Stimulated activated CD8-positive, alpha-beta memory T cell treated with anti-CD3 and anti-CD28 coated beads, Interleukin-4, amount 100 ng/mL, for 48 hours (primary cell): ENCODE measurements around the gene PNMA8A.

ENCODE experiments used
- DNase-seq: peaks from one replicate; pipeline ENCODE4 v3.0.0-alpha.2; 2020

PNMA8A gene

DNA sequence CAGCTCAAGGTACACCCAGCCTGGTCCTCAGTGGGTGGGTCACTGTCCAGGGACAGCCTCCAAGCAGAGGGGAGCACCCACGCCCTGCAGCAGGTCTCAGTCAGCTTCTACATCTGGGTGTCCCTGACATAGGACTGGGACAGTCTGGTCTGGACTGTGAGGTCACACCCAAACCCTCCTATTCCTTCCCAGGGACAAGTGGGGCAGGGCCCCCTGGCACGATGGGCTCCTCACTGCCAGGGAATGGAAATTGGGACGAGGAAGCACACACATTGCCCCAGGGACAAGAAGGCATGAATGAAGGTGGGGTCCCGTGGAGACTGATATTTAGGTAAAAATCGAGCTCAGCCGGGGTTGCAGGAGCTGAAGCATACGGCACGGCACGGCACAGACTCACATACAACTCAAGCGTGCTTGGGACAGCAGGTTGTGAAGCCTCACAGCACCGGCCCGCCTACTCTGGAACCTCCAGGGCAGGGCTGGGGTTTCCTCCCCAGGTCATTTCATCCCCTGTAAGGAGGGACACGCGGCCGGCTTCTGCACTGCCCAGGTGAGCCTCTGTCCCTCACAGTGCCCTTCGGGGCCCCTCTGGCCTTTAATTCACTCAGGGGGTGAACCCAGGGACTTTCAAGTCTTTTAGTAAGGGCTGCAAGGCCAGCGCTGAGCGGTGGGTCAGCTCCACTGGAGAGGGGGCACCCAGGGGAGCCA lies 20.8 kb upstream of the PNMA8A start:
- DNase-seq: no peak

DNA sequence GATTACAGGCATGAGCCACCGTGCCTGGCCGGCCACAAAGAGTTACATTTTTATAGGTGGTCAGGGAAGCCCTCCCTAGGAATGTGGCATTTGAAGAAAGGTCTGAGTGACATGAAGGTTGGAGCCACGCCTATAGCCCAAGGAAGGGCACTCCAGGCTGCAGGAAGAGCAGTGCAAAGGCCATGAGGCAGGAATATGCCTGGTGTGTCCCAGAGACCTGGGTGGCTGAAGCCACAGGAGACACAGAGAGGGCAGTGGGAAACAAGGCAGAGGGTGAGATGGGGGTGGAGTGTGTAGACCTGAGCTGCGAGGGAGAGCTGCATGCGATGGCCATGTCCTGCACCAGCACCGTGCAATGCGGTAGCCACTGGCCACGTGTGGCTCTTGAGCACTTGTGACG lies 19.4 kb upstream of the PNMA8A start:
- no peak for DNase-seq

DNA sequence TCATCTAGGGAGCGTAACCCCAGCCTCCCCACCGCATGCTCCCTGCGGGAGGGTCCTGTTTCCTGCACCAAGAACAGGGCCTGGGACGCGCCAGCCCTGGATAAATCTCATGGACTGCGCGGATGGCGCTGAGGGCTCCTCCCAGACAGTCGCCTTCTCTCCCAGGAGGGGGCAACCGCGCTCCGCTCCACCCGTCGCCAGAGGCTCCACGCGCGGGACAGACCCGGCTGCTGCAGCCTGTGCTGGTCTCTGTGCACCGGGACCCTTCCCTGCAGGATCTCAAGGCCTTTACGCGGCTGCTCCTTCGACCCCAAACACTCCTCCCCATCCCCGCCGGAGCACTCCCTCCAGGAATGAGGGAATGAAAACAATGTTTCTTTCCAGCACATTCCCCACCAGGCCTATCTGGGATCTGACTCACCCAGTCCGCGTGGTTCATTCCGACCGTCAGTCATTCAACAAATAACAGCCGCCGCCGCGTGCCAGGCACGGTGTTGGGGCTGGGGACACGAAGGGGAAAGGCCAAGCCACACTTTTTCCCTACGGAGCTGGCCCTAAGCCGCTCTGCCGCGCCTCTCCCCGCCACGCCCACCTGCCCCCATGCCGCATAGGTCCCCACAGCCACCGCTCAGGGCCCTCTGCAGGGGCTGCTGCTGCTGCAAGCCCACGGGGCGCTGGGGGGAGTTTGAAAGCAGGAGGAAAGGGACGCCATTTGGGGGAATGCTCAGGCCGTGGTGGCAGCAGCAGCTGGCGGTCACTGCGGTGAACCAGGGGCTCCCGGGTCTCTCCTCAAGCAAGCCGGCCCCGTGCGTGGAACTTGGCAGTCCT lies 18.3 kb upstream of the PNMA8A start:
- DNase-seq: no peak

DNA sequence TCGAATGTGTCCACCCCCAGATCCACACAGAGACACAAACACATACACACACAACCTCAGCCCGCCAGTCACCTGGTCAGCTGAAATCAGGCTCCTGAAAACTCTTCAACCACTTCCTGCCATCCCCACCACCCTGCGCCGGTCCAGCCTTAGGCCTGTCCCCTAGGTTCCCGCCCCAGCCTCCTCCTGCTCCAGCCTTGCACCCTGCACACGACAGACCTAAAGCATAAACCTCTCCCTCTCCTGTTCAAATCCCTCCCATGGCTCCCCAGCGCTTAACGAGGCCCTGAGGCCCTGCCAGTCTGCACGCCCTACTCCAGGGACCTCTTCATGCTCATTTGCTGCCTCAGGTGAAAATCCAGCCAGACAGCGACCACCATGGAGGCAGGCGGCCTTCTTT lies 17.2 kb upstream of the PNMA8A start:
- no peak for DNase-seq

DNA sequence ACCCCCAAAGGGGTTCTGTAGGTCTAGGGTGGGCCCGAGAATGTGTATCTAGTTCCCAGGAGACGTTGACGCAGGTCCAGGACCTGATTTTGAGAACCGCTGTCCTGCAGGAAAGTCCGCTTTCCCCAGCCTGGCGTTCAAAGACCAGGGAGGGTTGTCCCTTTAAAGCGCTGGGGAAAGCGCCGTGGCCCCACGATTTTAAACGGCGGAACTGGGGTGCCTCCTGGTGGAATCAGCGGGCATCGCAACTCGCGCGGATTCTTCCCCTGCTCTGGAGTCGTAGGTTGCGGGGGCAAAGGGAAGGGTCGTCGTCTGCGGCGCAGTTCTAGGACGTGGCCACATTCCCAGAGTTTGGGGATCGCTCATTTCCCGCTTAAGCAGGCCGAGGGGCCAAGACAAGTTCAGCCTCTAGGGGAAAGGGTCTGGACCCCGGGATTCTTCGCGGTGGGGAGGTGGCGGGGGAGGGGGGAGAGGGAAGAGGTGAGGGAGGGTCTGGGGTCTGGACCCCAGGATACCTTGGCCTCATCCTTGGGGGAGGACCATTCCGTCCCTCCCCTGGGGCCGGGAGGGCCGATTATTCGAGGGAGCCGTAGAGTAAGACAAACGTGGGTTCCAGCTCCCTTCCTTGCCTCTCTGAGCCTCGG lies 16.6 kb upstream of the PNMA8A start:
- peak; percentile 93 for DNase-seq

DNA sequence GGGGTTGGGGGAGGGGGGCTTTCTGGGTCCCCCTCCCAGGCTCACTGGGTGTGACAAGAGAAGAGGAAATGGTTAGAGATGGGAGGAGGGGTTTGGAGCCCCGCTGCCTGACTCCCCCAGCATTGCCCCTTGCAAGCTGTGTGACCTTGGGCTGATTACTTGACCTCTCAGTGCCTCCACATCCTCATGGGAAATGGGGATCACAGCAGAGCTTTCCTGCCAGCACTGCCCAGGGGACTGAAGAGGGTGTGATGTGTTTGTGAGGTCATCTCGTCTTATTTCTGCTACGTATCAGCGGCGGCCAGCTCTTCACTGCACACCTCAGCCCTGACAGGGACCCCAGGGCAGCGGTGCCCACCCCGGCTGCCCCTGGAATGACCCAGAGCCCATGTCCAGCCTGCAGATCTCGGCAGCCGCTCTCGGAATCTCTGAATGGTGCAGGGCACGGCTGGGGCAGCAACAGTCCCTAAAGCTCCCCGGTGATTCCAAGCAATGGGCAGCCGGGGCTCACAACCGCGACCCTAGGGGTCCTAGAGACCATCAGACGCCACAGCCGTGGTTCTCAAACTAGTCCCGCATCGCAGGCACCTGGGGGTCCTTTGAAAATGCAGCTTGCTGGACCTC lies 15.9 kb upstream of the PNMA8A start:
- no peak for DNase-seq

DNA sequence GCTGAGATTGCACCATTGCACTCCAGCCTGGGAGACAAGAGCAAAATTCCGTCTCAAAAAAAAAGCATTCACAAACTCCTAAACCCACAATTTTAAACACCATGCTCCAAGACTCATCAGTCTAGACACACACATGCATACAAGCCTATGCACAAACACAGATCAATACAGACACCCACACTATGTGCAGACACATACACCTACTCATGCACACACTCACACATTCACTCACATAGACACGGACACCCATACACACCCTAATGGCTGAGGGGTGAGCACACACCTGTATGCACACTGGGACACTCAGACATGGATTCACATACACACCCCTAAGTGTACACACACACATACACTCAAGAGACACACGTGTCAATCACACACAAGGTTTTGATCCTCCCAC lies 15.0 kb upstream of the PNMA8A start:
- no peak for DNase-seq

DNA sequence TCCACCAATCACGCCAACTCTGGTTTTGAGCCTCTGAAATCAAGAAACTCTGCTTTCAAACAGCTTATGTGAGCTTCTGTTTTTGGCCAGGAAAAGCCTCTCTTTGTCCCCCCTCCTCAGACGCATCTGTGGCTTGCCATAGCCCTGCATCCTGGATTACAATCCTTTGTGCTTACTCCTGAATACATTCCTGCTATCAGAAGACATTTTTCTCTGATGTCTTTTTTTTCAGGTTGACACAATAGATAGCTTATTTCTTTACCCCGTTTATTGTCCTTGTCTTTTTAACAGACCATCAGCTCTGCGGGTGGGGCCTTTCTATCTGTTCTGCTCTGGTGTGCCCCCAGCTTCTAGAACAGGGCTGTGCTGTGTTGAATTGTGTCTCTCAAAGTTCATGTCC lies 13.3 kb upstream of the PNMA8A start:
- DNase-seq: no peak

DNA sequence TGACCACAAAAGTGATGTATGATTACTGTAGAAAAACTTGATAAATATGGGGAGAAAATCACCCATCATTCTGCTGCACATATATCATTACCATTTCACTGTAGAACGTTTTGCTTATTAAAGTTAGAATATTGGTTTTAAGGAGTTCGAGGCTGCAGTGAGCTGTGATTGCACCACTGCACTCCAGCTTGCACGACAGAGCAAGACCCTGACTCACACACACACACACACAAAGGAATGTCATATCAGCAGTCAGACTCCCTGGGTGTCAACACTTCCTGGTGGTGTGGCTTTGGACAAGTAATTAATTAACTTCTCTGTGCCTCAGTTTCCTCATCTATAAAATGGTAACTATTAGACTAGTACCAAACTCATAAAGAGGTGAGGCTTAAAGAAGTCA lies 11.3 kb upstream of the PNMA8A start:
- no peak for DNase-seq

DNA sequence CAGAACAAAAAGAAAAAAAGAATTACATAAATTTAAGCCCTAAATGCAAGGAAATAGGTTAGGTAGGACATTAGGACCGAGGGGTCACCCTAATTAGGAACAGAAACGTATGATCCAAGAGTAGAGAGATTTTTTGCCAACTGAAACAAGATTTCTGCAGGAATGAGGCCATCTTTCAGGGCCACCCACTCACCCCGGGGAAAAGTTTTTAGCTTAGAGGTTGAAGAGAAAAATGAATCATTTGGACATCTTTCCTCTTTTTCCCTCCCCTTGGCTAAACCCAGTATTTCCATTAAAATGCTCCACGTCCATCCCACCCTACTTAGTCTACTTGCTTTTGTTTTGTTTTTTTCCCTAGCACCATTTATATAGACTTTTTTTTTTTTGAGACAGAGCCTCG lies 10.6 kb upstream of the PNMA8A start:
- DNase-seq: no peak

DNA sequence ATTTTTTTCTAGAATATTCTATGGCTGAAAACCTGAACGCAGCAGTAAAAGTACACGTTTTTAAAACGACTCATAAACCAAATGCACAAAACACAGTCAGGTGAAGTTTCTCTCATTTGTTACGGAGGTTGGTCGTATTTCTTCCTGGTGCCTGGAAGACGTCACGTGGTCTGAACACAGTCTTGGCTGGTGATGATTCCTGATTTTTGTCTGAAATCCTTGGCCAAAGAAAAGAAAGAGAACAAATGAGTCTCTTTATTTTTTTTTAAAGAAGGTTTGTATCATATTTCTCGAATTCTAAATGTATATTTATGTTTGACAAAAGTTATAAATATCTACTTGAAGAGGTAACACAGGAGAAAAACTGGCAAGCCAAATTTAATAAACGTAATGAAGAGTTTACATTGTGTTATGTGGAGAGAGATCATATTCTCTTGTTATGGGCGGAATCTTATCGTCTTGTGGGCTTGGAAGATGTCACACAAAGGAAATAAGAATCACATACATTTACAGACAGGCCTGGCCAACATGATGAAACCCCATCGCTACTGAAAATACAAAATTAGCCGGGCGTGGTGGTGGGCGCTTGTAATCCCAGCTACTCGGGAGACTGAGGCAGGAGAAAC lies 10.0 kb upstream of the PNMA8A start:
- no peak for DNase-seq

DNA sequence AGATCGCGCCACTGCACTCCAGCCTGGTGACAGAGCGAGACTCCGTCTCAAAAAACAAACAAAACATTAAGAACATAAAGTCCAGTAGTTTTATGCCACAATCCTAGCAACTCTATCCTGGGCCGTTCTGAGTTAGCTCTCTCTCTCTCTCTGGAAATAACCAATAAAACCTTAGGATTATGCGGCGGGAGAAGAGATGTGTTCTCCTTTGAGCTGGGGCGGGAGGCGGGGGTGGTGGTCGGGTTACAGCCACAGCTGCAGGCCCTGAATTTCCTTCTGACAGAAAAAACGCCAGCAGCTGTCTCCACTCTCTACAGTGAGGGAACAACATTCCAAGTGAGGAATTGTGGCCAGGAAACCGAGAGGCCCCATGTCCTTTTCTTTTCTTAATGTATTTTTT lies 9.1 kb upstream of the PNMA8A start:
- DNase-seq: no peak

DNA sequence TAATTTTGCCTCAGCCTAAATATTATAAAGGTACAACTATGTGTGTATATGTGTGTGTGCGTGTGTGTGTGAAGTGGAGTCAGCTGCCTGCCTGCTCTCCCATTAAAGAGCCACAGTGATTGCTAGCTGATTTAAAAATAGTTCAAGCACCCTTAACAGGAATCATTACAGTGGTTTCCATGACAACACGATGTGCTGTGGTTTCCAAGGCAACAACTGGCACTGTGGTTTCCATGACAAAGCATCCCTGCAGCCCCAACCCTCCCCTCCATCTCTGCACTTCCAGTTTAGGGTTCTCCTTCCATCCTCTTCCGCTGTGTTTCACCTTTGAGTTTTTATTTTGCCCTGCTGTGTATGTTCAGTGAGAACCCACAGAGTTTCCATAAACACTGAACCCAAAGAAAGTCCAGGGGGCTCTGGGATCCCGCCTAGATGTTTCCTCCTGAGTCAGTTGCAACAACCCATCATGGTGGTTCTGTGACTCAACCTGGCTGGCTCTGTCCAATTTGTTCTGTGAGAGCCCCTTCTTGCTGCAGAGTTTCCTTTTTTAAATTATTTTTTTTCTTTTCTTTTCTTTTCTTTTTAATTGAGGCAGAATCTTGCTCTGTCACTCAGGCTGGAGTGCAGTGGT lies 7.1 kb upstream of the PNMA8A start:
- DNase-seq: no peak

DNA sequence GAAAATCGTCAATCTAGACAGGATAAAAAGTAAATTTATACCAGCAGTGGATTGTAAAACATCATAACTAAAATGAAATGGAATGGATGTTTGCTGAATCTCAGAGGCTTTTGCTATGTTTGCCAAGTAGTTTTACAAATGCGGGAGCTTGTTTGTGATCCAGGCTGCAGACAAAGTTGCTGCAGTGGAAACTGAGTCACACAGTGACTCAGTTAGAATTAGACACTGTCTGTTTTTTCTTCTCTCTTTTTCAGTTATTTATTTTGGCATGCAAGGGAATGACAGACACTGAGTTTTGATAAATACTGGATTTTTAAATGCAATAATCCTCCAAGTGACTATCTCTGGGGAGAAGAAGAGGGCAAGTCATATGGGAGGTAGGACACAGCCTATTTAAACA lies 4.6 kb upstream of the PNMA8A start:
- DNase-seq: no peak

DNA sequence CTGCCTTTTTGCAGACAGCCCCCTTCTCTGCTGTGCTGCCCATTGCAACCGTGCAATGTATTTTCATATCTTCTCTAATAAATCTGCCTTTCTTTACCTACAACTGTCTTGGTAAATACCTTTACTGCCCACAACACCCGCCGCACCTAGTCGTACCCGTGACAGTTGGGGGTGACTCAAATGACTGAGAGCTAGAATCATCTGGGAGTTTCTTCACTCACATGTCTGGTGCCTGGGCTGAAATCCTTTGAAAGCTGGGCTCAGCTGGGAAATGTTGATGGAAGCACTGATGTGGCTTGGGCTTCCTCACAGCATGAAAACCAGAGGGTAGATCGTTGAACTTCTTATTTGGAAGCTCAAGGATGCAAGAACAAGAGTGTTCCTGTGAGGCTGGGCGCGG lies 2.8 kb upstream of the PNMA8A start:
- DNase-seq: no peak

DNA sequence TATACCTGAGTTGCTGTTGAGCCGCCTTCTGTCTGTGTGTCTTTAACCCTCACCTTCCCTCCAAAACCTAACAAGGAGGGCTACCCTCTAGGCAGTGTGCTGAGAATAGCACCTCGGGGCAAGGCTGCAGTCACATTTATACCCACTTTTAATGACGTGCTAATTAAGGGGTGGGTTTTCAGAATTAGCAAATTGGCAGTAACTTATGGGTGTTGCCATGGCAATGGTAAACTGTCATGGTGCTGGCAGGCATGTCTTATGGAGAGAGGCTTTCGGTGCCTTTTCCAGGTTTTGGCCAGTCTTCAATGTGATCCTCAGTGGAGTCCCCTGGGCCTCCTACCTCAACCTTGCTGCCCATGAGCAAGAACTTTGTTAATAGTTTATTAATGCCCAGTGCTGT lies 1.2 kb upstream of the PNMA8A start:
- DNase-seq: no peak

DNA sequence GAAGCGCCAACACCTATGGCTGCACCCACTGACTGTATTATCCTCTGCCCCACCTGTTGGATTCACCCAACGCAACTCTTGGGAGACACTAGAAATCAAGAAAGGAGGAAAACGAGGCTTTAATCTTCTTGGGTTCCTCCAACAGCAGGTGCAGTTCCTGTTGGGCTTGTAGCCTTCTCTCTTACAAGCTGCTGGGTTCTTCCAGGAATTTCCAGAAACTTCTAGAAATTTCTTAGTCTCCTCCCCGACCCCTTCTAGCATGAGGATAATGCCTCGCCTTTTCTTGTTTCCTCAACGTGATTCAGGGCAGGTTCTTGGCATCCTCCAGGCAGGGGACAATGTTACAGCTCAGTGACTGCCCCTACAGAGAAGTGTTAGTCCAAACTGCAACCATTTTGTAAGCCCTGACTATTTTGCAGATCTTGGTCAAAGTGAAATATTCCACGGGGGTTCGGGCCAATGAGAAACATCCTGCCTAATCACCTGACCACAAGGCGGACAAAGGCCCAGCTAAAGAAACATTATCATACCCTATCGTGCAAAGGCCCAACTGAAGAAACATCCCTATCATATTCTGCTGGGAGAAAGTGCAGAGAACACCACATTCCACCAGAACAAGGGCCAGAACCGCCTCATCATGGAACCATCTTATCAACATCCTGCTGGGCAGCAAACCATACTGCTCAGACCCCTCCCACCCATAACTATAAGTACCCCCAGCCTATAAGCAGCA lies 614 bp upstream of the PNMA8A start:
- DNase-seq: no peak

DNA sequence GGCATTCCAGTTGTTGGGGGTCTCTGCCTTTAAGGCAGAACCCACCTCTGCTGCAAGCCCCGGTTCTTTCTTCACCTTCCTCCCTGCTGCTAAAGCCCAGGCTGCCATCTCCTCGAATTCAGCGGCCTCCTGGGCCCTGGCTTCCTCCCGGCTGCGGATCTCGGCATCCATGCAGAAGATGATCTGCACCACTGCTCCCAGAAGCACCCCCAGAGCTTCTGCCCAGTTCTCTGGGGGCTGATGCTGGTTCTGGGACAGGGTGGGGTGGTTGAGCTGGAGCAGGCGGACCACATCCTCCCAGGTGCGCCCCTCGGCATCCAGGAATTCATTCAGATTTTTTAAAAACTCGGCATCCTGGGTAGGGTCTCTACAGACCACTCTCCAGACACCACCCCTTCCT lies 987 bp downstream of the PNMA8A start:
- no peak for DNase-seq

DNA sequence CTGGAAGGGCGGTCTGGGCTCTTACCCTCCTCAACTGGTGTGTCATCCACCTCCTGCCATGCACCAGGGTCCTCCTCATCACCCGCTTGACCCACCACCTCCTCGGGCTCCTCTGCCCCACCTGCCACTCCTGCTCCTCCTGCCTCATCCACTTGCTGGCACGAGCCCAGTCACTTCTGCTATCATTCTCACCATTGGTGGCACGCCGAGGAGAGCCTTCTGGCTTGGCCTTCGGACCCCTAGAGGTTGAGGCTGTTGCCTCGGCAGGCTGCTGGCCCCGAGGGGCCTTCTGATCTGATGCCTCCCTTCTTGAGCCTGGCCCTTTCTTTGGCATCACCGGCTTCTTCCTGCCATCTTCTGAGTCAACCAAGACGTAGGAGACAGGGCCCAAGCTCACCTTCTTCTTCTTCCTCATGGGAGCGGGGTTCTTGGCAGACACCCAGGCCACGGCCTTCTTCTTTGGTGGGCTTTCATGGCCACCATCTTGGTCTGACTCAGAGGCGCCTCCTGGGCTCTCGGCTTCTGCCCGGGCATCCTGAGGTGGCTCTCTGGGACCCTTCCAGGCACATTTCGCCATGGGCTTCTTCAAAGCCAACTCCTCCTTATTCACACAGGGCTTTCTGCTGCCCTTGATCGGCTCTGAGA lies 1.7 kb downstream of the PNMA8A start:
- no peak for DNase-seq

DNA sequence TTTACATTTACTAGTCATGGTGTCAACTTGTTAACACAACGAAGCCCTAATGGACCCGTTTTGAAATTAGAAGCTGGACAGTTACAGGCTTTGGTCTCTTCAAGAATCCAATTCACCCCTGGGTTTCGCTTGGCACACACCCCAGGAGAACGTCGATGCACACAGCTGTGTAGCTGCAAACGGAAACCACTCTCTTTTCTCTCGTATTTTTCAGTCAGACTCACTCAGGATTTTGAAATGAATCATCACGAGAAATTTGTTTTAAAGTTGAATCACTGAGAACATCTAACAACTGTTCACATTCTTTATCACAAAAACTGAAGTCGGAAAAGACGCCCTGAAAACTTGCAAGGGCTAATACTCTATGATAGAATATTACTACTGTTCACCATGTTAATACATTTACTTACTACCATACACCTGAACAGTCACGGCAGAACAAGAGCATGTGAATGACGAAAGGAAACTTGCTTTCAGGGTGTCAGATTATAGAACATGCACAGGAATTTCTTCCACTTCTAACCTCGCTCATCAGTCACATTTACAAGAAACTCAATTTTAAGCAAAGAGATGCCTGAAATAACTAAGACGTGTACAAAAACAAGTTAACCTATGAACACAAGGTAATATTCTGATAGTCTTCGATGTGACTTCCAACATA lies 4.7 kb downstream of the PNMA8A start:
- peak; percentile 37 for DNase-seq

DNA sequence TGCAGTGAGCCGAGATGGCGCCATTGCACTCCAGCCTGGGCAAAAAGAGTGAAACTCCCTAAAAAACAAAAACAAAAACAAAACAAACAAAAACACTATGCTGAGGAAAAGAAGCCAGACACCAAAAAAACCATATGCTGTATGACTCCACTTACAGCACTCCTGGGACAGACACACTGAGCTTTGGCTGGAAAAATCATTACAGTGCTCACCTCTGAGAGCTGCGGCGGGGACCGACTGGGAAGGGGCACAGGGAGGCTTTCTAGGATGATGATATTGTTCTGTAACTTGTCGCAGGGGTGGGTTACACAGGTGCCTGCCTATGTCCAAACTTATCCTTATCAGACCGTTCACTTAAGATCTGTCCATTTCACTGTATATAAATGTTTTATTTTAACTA lies 7.8 kb downstream of the PNMA8A start:
- DNase-seq: no peak
